ENCODE measurements around the gene EML3. TPM values are rescaled to one million over a fixed set of nuclear protein-coding genes. Genes with fewer than 3 reads are reported as not detected.
A peak's percentile ranks its signal among the peaks of the same experiment; 100 is the strongest.

Gene EML3
- total and polyA plus RNA-seq, 2 of the 8 experiments (the other 6 are each of a cell fraction or from before 2014, with no cell fraction given): 19.2 to 29.9 TPM

DNA sequence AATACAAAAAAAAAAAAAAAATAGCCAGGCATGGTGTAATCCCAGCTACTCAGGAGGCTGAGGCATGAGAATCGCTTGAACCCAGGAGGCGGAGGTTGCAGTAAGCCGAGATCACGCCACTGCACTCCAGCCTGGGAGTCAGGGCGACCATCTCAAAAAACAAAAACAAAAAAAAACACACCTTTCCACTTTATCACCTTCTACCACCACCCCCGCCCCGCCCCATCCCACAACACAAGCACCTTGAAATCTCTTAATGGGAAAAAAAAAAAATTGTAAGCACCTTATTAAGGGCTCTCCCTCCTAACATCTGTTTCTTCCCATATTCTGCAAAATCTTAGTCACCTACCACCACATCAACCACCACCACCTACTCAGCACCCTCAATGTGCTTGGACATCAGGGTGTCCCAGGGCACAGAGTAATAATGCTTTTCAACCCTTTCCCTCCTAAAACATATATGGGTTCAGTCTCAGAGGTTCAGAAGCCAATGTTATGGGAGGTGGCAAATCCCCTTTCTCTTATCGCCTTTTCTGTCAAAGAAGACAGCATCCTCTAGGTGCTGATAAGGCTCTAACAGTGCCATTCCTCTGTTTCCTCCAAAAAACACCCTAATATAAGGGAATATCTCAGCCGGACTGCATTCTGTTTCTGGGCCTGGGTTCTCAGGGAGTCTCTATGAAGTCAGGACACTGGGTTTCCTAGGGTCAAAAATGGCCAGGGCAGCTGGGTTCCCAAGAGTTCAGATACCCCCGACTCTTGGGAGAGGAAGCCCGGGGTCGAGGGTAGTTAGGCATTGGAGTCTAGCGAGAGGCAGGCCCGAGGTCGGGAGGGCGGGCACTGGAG lies 39.8 kb upstream of the EML3 start:
- H3K4ac ChIP-seq (replicated peaks; ENCODE audit: insufficient read length, low read depth, low read length): no peak overlapping the region
- peak overlapping the region; percentile 83 for H3K56ac ChIP-seq (replicated peaks; ENCODE audit: insufficient read length, low read depth, low read length)
- peak overlapping the region; percentile 83 to 88 (median 86) for H3K9ac ChIP-seq (replicated peaks in 1 of 4; ENCODE audit: extremely low read depth in 1 of 4, low read depth in 3 of 4, low read length in 3 of 4)
- no peaks in the 10 kb centered on the region for H3K4me1 ChIP-seq (replicated peaks in 1 of 4; ENCODE audit: control insufficient read depth in 3 of 4, insufficient read depth in 4 of 4, low read length in 3 of 4)
- H2BK5ac ChIP-seq (ENCODE audit: low read depth, low read length): peak overlapping the region; percentile 38; the same call in 1 of the 2 replicates
- H3K18ac ChIP-seq (ENCODE audit: extremely low read depth, low read length): no peak overlapping the region
- H4K91ac ChIP-seq (replicated peaks; ENCODE audit: insufficient read length, low read length): peak overlapping the region; percentile 16
- H2BK120ac ChIP-seq (replicated peaks; ENCODE audit: low read depth, low read length): no peak overlapping the region
- no peak overlapping the region for H3K14ac ChIP-seq (ENCODE audit: insufficient read length)
- WGBS, 2 experiments (ENCODE audit: extremely low coverage in 1 of 2, insufficient coverage in 1 of 2, insufficient read length in 1 of 2, insufficient replicate concordance in 2 of 2, low coverage in 1 of 2, low lambda C conversion rate in 2 of 2, missing lambda C conversion rate in 1 of 2): 42 to 100% methylated on average over 1 to 16 of the region's 16 CpGs
- H2BK15ac ChIP-seq (ENCODE audit: low read length): no peak overlapping the region
- H3K23me2 ChIP-seq (ENCODE audit: low read depth, low read length): peaks cover 3% of the 10 kb centered on the region
- H3K23ac ChIP-seq (ENCODE audit: insufficient read length): no peak overlapping the region
- DNase-seq (ENCODE audit: low read depth in 1 of 2, low spot score in 2 of 2) (no peak), FAIRE-seq (no peak)
- peaks cover 3 to 20% of the 10 kb centered on the region in 2 experiments for H4K20me1 ChIP-seq (replicated peaks in 1 of 2; ENCODE audit: control insufficient read depth in 1 of 2, insufficient read depth in 2 of 2, low read length in 2 of 2)
- no peak overlapping the region for H2BK12ac ChIP-seq (ENCODE audit: low read depth, low read length)
- H2BK20ac ChIP-seq (ENCODE audit: low read length): no peak overlapping the region
- H2AK5ac ChIP-seq (ENCODE audit: low read depth, low read length): no peak overlapping the region
- peaks cover 0 to 14% (median 7%) of the 10 kb centered on the region in 4 experiments; a peak in 5 of 8 replicates for H3K36me3 ChIP-seq (ENCODE audit: control insufficient read depth in 2 of 4, insufficient read depth in 4 of 4, low read length in 3 of 4)
- peak overlapping the region; percentile 95 for H4K8ac ChIP-seq (ENCODE audit: extremely low read depth, insufficient read depth, low read length)
- H3K27me3 ChIP-seq (replicated peaks in 1 of 4; ENCODE audit: control insufficient read depth in 3 of 4, extremely low read depth in 1 of 4, insufficient read depth in 3 of 4, low read length in 3 of 4): no peaks in the 10 kb centered on the region
- H4K5ac ChIP-seq (ENCODE audit: insufficient read length, low read depth, low read length): peak overlapping the region; percentile 58
- peak overlapping the region; percentile 95 to 99 for H3K4me2 ChIP-seq (ENCODE audit: insufficient read depth in 1 of 2, low read depth in 2 of 2, low read length in 2 of 2)
- no peaks in the 10 kb centered on the region for H3K9me3 ChIP-seq (ENCODE audit: insufficient read depth in 2 of 2, low read depth in 1 of 2, low read length in 1 of 2)
- POLR2A ChIA-PET (ENCODE audit: partially characterized antibody): interaction anchor here (0.6 to 50.4 kb wide), 14 partner anchors 8 to 189 kb away, joined by 3 to 2041 read pairs (median 4); partner anchors contain the start of genes B3GAT3, BSCL2, C11orf98 and CSKMT
- H3K4me3 ChIP-seq (ENCODE audit: extremely low read depth in 1 of 4, insufficient read depth in 2 of 4, low read depth in 3 of 4, low read length in 4 of 4): peak overlapping the region; percentile 87 to 96 (median 92)
- H3K79me1 ChIP-seq (ENCODE audit: low read depth, low read length): peaks cover 7% of the 10 kb centered on the region; the same call in 1 of the 2 replicates
- peak overlapping the region; percentile 70 for H3K27ac ChIP-seq (ENCODE audit: low read depth, low read length)
- peaks cover 7 to 23% of the 10 kb centered on the region in 2 experiments for H3K79me2 ChIP-seq (ENCODE audit: control insufficient read depth in 1 of 2, insufficient read depth in 2 of 2, low read length in 2 of 2)
- CTCF ChIA-PET (ENCODE audit: partially characterized antibody): interaction anchor here (1.0 kb wide), 2 partner anchors 13 to 64 kb away, joined by 3 to 4 read pairs; partner anchors contain the start of genes C11orf98 and CSKMT
- H2AFZ ChIP-seq (ENCODE audit: low read length): no peak overlapping the region; the same call in 1 of the 2 replicates
- no peak for TF ChIP-seq SIX5 (IDR thresholded peaks at IDR 0.05; ENCODE audit: low read depth, low read length)
- TF ChIP-seq RAD21 (IDR thresholded peaks at IDR 0.05 in 1 of 2, conservative IDR thresholded peaks at IDR 0.05 in 1 of 2; ENCODE audit: low read depth in 2 of 2, low read length in 2 of 2): no peak
- no peak for TF ChIP-seq RXRA (IDR thresholded peaks at IDR 0.05; ENCODE audit: insufficient read depth, low read depth, low read length)
- TF ChIP-seq, protein P1, sequence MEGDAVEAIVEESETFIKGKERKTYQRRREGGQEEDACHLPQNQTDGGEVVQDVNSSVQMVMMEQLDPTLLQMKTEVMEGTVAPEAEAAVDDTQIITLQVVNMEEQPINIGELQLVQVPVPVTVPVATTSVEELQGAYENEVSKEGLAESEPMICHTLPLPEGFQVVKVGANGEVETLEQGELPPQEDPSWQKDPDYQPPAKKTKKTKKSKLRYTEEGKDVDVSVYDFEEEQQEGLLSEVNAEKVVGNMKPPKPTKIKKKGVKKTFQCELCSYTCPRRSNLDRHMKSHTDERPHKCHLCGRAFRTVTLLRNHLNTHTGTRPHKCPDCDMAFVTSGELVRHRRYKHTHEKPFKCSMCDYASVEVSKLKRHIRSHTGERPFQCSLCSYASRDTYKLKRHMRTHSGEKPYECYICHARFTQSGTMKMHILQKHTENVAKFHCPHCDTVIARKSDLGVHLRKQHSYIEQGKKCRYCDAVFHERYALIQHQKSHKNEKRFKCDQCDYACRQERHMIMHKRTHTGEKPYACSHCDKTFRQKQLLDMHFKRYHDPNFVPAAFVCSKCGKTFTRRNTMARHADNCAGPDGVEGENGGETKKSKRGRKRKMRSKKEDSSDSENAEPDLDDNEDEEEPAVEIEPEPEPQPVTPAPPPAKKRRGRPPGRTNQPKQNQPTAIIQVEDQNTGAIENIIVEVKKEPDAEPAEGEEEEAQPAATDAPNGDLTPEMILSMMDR (IDR thresholded peaks at IDR 0.05; ENCODE audit: control extremely low read depth in 1 of 3, insufficient read depth in 1 of 3, low read depth in 1 of 3, low read length in 3 of 3): 0 out of 4 replicates have a peak, but pooled peaks of 1 of the 3 experiments have one; percentile 1
- TF ChIP-seq TCF12 (IDR thresholded peaks at IDR 0.05; ENCODE audit: low read depth, low read length): no peak
- TF ChIP-seq CREB1 (IDR thresholded peaks at IDR 0.05): no peak
- TF ChIP-seq KDM1A (IDR thresholded peaks at IDR 0.05; ENCODE audit: borderline replicate concordance, low read length): no peak
- no peak for TF ChIP-seq KDM4A (IDR thresholded peaks at IDR 0.05; ENCODE audit: low read depth, low read length, severe bottlenecking)
